Epithelial cell of esophagus (primary cell): ENCODE results near the gene OPRL1.

Source experiments
- DNase-seq: peaks from one replicate; pipeline ENCODE4 v3.0.0; 2010; ENCODE audit warnings: low read depth
- H3K4me3 ChIP-seq: 2 replicates; pipeline ENCODE4 v1.5.1; 2011; ENCODE audit warnings: mild to moderate bottlenecking, low read length, control low read depth
- CTCF ChIP-seq: IDR thresholded peaks from 2 replicates; pipeline ENCODE4 v1.5.1; 2011; ENCODE audit warnings: low read depth, mild to moderate bottlenecking, low read length, control low read depth, inconsistent platforms; ENCODE audit not compliant: insufficient read depth; ENCODE audit errors: missing control alignments

The OPRL1 gene

GRCh38 chr20:64077876-64078551 lies 1.9 kb upstream of the OPRL1 start:
- H3K4me3 ChIP-seq, result no peak overlapping the region
- TF ChIP-seq CTCF, result no peak
- DNase-seq, result no peak

- peak overlapping the region; percentile 60 for H3K4me3 ChIP-seq
- DNase-seq, result no peak
- no peak for TF ChIP-seq CTCF
Measured at GRCh38 chr20:64078934-64079272, 979 bp upstream of the OPRL1 start.

GRCh38 chr20:64079273-64080012 lies 439 bp upstream of the OPRL1 start, which contains the start of gene RGS19:
Gene RGS19 (minus strand): TSS chr20:64079518. CDS start chr20:64076886, 2,632 bp downstream.
- peak within 1 kb of the TSS; percentile 60 for H3K4me3 ChIP-seq
- TF ChIP-seq CTCF, result no peak
- peak; percentile 56 for DNase-seq

- no peak overlapping the region for H3K4me3 ChIP-seq
- no peak for TF ChIP-seq CTCF
- no peak for DNase-seq
Measured at GRCh38 chr20:64080813-64081623, 1.1 kb downstream of the OPRL1 start.

- H3K4me3 ChIP-seq, result no peak overlapping the region
- TF ChIP-seq CTCF, result no peak
- no peak for DNase-seq
Measured at GRCh38 chr20:64081624-64081964, 1.7 kb downstream of the OPRL1 start.

GRCh38 chr20:64082126-64082731 lies 2.3 kb downstream of the OPRL1 start:
- H3K4me3 ChIP-seq, result no peak overlapping the region
- no peak for DNase-seq
- TF ChIP-seq CTCF, result no peak
